HT1080 (cell line): ENCODE results near the gene SRCAP. TPM values are rescaled to one million over a fixed set of nuclear protein-coding genes. Genes with fewer than 3 reads are reported as not detected.

ENCODE experiments used
- DNase-seq: peaks from one replicate; pipeline ENCODE4 v3.0.0-alpha.2; 2015; ENCODE audit warnings: low read depth
- total RNA-seq: library from RNA; depleted of rRNA; stranded (reverse); fragments of >200 nt; shearing (Covaris generic); gene quantifications from 2 replicates; pipeline ENCODE4 v1.2.3, GENCODE V29; 2014

SRCAP gene
- total RNA-seq, 1 experiment from 2014 or later, result 22.9 TPM

DNA sequence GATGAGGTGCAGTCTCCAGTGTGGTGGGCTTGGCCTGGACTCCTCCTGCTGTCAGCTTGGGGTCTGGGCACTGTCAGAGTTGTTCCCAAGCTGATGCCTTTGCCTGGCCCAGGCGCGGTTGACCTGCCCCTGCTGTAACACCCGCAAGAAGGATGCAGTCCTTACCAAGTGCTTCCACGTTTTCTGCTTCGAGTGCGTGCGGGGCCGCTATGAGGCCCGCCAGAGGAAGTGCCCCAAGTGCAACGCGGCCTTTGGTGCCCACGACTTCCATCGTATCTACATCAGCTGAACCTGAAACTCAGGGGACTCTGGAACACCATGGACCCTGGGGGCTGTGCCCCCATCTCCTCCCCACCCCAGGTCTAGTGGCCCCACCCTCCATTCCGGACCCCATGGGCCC is 74.9 kb downstream of the SRCAP start:
- DNase-seq, result no peak

DNA sequence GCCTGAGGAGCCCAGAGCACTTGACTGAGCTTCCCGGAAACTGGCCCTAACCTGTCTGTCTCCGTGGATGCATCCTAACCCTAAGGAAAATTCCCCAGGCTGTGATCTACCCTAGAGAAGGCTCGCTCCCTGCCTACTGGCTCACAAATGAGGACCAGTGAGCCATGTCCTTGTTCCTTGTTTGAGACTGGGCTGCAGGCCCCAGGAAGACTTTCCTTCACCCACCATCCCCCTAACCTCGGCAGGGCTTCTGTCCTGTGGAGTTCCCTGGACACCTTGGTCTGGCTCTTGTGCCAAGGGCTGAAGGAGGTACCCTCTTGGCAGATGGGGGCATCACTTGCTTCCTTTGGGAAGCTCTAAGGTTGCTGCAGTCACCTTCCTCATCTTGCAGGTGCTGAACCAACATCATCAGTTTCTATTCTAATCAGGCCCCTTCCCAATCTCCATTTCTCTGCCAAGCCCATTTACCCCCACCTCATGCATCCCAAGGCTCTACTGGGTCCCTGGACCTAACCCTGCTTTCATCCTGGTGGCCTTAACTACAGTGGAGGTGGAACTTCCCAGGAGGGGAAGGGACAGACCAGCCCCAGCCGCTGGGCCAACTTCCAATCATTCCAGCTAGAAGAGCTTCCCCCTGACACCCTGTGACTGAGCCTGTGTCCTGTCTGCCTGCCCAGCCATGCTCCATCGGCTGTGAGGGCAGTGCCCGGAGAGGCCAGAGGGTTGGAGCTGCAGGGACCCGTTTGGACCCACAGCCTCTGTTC is 75.6 kb downstream of the SRCAP start:
- no peak for DNase-seq

DNA sequence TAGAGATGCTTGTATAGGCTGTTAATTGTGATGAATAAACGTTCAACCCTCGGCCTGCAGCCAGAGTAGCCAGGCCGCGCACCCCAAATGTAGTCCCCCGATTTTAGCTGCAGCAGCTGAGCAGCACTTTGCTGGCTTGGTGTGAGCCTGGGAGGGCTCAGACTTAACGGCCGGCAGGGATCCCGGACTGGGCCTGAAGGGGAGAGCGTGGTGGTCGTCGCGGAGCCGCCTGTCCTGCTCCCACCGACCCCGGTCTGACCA is 76.1 kb downstream of the SRCAP start:
- DNase-seq, result no peak

DNA sequence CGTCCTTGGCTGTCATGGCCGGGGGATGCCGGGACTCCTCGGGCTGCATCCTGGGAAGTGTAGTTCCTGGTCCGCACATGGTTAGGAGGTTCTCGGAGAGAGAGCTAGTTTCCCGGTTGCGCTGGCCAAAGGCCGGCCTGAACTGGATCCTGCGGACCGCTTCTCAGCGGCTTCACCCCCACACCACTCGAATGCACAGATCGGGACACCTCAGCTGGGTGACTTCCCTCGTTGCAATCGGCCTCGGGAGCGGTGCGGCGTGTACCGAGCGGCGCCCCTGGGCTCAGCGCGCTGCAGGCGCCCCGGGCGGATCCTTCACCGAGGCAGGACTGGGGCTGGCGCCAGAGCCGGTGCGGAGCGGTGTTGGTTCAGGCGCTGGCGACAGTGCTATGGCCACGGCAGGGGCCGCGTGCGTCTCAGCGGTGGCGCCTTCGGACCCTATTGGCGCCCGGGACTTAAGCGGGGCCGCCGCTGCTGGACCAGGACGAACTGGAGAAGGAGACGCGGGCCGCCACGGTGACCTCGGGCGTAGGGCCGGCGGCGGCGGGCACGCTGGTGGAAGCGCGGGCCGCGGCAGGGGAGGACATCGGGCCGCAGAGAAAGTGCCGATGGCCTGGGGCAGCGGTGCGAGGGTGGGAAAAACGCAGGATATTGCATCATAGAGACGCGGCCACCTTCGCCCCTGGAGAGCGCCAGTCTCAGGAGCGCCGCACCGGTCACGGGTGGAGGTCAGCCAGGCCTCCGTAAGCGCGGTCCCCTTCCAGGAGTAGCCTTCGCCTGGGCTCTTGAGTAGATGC is 76.6 kb downstream of the SRCAP start:
- DNase-seq, result peak; percentile 81

DNA sequence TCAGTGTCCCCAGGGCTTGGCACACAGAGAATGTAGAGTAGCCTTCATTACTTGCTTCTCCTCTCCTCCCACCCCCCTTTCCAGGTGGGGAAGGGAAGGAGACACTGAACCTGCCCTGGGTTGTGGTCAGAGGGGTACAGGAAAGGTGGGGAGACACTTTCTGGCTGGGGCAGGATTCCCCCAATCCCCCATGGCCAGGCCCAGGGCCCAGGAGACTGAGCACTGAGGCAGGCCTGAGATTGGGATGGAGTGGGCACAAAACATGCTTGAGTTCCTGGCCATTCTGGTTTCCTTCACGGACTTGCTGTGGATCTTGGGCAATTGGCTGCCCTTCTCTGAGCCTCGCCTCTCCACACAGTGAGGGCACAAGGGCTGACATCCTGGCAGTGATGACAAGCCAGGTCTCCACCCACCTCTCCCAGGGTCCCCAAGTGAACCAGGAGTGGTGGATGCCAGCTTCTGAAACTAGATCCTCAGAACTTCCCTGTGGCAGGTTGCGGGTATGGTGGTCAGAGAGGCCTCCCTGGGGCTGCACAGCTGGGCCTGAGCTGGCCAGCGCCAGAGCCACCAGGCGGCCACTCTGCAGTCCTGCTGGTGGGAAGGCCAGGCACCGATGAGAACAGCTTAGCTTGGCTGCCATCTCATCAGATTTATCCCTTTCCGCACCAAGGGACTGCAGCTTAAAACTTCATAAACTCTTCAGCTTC is 78.8 kb downstream of the SRCAP start:
- DNase-seq, result no peak

DNA sequence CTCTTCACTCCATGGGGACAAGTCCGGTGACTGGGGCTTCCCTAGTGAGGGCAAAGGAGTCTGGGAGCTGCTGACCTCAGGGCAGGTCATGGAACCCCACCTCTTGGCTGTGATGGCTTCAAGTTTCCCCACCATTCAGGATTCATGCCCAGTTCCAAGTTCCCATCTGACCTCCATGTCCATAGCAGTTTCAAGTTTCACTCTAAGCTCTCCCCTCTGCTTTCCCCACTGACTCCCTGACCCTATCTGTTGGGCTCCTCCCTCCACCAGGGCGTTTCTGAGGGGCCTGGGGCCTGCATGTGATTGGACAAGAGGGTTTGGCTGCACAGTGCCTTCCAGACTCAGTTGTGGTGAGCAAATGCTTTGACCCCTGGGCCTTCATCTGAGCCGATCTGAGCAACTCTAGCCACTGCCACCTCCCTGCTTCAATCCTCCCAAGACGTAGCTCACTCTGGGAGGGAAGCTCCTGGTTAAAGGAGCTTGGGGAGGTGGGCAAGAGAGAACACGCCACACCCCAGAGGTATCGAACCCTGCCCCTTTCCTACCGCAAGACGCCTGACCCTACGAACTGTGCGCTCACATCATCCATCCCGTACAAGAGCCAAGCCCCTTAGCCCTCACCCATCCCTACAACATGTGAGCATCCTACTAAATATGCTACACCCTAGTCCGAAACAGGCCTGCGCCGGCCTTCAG is 79.7 kb downstream of the SRCAP start:
- DNase-seq, result no peak

DNA sequence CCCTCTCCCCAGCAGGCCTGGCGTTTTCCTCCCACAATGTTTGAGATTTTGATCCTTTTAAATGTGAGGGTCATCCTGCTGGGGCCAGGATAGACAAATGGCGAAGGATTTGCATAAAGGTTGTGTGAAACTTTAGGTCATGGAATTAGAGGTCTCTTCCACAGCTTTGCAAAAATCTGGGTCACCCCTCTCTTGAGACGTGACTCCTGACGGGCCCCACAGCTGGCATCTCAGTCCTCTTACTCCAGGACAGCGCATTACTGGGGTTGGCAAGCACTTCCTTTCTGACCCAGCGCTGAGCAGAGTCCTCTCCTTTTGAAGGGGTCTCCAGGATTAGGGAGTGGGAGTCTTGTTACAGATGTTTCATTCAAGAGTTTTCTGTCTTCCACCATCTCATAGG is 80.6 kb downstream of the SRCAP start:
- DNase-seq, result no peak

DNA sequence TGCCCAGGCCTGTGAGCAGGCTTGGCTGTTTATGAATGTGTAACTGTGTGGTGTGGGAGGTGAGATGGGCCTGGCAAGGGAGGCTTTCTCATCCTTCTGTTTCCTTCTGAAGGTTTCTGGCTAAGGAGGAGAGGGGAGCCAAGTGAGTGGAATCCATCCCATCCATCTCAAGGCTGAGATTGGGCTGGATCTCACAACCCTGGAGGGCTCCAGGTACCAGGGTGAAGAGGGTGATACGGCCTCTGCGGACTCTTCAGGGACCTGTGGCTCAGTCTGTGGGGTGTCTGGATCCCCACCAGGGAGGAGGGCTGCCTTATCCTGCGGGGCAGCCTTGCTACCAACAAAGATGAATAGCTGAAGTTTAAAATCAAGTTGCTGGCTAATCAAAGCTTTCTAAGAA is 81.0 kb downstream of the SRCAP start:
- DNase-seq, result no peak

DNA sequence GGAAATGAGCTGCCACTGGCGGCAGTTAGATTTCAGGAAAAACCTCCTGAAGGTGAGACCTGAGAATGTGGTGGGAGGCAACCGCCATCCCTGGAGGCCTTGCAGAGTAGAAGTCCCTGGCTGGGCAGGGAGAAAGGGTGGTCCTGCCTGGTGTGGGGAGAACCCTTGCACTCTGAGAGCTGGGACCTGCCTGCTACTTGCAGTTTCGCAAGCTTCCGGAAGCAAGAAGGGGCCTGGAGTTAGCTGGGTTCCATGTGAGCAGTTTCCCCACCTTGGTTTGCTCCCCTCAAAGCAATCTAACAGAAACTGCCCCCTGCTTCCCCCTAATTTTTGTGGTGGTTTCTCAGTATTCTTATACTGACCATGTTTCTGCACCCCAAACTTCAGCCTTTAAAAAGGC is 81.6 kb downstream of the SRCAP start:
- DNase-seq, result no peak

DNA sequence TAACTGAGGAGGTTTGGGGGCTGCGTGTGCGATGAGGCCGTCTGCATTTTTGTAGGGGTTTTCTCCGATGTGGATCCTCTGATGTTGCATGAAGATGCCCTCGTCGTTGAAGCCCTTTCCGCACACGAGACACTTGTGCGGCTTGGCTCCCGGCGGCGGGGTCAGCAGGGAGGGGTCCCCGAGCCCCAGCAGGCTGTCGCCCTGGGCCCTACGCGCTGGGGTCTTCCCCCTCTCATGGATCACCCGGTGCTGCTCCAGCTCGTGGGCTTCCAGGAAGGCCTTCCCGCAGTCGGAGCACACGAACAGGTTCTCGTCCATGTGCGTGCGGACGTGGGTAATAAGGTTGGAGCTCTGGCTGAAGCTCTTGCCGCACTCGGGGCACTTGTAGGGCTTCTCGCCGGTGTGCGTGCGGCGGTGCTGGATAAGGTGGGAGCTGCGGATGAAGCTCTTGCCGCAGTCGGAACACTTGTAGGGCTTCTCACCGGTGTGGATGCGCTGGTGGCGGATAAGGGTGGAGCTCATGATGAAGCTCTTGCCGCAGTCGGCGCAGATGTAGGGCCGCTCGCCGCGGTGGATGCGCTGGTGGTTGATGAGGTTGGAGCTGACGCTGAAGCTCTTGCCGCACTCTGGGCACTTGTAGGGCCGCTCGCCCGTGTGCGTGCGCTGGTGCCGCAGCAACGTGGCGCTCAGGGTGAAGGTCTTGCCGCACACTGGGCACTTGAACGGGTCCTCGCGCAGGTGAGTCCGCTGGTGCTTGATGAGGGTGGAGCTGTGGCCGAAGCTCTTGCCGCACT is 83.7 kb downstream of the SRCAP start:
- no peak for DNase-seq

DNA sequence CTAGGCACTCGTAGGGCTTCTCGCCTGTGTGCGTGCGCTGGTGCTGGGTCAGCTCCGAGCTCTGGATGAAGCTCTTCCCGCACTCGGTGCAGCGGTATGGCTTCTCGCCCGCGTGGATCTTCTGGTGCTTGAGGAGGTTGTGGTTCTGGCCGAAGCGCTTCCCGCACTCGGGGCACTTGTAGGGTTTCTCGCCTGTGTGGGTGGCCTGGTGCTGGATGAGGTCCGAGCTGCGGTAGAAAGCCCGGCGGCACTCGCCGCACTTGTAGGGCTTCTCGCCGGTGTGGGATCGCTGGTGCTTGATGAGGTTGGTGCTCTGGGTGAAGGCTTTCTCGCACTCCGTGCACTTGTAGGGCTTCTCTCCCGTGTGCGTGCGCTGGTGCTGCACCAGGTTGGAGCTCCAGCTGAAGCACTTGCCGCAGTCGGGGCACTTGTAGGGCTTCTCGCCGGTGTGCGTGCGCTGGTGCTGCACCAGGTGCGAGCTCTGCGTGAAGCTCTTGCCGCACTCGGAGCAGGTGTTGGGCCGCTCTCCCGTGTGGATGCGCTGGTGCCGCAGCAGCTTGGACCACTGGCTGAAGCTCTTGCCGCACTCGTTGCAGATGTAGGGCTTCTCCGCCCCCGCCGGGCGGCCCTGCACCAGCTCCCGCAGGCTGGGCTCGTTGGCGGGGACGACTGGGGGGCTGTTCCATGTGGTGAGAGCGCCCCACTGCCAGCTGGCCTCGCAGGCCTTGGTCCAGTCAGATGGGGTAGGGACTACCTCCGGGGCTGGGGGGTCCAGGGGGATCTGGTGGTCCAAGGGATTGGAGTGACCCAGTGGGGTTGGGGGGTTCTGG is 84.5 kb downstream of the SRCAP start:
- no peak for DNase-seq

DNA sequence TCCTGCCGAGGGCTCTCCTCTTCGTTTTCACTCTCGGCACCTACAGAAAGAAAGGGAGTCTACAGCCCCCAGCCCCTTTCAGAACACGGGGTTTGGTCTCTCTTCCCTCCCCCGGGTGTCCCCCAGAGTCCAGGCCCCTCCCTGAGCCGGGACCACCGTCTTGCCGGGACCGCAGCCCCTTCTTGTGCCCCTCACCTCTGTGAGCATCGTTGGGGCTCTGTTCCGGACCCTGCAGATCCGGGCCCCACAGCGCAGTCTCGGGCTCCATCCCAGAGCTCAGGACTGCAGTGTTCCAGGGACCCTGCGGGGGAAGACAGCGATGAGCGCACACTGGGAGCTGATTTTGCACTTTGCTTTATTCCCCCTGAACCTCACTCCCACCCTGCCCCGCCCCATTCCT is 85.2 kb downstream of the SRCAP start:
- no peak for DNase-seq

DNA sequence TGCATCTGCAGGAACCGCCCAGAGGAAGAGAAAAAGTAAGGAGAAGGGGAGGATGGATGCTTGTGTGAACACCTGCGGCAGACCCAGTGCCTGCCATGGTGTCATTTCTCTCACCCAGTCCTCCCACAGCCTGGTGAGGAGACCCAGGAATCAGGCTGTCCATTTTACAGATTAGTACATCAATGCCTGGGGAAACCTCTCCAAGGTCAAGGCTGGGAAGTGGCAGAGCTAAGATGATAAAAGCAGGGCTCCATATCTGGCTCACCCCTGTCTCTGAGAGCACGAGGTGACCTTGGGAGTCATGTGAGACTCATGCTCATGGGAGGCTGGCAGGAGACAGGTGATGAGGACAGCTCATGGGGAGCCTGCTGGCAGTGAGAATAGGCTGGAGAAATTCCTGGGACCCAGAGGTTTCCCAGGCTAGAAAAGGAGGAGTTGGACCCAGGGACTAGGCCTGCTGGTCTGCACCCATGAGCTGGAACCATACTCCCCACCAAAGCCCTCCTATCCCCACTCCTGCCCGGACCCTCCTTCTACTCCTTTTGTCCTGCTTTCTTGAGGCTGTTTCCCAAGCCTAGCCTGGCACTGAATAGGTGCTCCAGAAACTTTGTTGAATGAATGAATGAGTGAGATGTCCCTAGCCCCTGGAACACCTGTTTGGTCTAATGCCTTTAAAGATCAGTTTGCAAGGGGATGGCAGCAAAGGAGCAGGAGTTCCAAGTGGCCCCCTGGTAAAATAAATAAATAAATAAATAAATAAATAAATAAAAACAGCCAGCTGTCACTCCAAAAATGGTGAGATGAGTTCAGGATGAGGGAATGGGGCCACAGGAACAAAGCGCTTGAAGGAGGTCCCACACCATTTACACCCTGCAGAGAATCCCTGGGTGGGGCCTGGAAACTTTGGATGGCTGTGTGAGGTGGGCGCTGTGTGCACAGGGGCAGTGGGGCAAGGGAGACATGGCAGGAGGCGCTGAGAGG is 86.4 kb downstream of the SRCAP start:
- no peak for DNase-seq

DNA sequence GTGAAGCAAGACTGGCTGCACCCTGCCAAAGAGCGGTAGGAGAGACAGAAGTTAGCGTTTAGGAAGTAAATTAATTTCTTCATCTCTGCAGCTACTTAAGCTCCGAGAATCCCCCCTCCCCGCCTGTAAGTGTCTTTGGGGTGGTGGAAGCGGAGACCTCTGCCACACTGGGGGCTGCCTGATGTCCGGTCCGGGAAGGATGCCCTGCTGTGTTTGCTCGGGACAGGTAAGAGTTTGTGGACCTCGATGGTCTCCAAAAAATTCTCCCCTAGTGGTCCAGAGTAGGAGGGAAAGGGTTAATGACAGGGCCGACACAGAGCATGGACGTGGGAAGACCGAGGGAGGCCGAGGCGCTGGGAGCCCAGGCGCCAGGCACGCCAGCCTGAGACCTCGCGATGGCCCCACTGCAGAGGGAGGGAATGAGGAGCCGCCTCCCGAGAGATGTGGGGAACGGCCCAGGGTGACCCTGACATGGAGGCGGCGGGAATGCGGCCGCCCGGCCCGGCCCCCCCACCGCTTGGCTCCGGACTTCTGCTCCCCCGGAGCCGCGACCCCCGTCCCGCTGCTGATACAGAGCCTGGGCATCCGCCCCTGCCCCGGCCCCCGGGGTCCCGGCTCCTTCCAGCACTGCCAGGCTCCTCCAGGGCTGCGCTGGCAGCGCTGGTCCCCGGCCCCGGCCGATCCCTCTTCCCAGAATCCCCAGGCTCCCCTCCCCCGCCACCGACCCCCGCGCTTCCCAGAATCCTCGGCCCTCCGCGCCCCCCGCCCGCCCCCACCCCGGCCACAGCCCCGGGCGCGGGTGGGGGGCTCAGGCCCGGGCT is 87.4 kb downstream of the SRCAP start:
- no peak for DNase-seq

DNA sequence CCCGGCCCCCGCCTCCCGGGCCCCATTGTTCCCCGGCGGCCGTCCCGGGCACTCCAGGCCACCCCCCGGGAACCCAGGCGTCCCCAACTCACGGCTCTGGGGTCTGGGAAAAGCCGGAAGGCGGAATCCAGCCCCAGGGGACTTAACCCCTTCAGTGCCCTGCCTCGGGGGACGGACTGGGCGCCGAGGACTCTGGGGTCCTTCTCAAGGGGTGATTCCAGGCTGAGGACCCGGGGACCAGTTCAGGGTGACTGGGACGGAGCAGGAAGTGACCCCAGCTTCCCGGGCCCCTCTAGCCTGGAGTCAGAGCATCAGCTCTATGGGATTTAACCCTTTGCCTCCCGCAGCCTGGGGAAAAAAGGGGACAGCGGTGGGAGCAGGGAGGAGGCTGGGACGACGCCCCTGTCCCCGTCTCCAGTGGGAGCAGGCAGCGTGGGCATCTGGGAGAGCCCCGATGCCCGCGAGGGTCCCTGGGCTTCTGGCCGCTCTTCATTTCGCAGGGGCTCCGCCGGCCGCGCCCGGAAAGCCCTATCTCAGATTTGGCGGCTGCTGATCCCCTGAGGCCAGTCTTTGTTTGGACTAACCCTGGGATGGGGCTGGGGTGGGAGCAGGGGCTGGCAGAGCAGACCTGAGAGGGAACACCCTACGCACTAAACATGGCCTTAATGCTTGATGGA is 88.1 kb downstream of the SRCAP start, which contains the start of gene ZNF629:
ZNF629 (minus strand) TSS at position 270 of the 677 bp plus-strand sequence. CDS start 2,723 bp downstream, outside the sequence.
- DNase-seq, result no peak

DNA sequence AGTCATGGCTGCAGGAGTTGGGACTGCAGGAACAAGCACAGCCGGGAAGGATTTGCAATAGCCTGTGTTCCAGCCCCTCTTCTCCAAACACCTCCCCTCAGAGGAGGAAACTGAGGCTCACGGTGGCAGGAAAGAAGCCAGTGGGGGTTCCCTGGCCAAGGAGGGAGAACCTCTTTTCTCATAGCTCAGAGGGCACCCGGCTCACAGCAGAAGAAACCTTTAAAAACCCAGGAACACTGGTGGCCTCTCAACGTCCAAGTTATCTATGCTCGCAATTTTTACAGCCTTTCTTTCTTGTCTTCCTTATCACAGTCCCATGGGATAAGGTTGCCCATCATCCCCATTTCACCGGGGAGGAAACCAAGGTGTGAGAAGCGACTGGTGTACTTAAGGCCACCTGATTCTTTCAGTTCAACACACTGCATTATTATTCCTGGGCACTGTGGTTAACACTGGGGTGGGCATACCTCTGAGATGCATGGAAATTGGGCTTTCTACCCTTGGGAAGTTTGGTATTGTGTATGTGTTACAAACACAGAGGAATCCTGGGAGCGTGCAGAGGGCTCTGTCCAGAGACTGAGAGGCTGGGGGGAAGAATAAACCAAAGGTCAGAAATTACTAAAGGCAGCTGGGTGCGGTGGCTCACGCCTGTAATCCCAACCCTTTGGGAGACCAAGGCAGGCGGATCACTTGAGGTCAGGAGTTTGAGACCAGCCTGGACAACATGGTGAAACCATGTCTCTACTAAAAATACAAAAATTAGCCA is 88.8 kb downstream of the SRCAP start:
- DNase-seq, result no peak
